ENCODE measurements around the gene SLC41A3.

SLC41A3 gene

GRCh38 chr3:126103121-126104027 lies 19.4 kb upstream of the SLC41A3 start:
- TF ChIP-seq, protein P1, sequence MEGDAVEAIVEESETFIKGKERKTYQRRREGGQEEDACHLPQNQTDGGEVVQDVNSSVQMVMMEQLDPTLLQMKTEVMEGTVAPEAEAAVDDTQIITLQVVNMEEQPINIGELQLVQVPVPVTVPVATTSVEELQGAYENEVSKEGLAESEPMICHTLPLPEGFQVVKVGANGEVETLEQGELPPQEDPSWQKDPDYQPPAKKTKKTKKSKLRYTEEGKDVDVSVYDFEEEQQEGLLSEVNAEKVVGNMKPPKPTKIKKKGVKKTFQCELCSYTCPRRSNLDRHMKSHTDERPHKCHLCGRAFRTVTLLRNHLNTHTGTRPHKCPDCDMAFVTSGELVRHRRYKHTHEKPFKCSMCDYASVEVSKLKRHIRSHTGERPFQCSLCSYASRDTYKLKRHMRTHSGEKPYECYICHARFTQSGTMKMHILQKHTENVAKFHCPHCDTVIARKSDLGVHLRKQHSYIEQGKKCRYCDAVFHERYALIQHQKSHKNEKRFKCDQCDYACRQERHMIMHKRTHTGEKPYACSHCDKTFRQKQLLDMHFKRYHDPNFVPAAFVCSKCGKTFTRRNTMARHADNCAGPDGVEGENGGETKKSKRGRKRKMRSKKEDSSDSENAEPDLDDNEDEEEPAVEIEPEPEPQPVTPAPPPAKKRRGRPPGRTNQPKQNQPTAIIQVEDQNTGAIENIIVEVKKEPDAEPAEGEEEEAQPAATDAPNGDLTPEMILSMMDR (IDR thresholded peaks at IDR 0.05): no peak

DNA sequence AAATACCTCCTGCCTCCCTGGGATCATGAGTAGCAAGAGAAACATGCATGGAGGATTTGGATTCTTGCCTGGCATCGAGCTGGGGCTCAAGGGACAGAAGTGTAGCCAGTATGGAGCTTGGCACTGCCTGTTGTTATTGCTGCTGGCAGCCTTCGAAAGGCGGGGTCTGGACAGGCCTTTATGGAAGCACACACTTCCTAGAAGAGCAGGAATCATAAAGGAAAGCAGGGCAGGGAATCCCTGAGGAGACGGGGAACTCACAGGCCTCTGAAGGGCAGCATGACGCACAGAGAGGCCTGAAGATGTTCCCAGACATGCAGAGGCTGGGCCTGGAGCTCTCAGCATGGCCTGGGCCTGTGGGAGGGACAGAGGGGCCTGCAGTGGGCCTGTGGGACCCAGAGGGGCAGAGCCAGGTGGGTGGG lies 18.6 kb upstream of the SLC41A3 start:
- TF ChIP-seq, protein P1 (IDR thresholded peaks at IDR 0.05): no peak

- TF ChIP-seq, protein P1 (IDR thresholded peaks at IDR 0.05): no peak
These were observed 18.1 kb upstream of the SLC41A3 start for GRCh38 chr3:126102011-126102410.

GRCh38 chr3:126101521-126101982 lies 17.6 kb upstream of the SLC41A3 start:
- TF ChIP-seq, protein P1 (IDR thresholded peaks at IDR 0.05): no peak

- TF ChIP-seq, protein P1 (IDR thresholded peaks at IDR 0.05): no peak
These were observed 16.8 kb upstream of the SLC41A3 start for GRCh38 chr3:126100634-126101301.

- TF ChIP-seq, protein P1 (IDR thresholded peaks at IDR 0.05): no peak
These were observed 16.3 kb upstream of the SLC41A3 start for GRCh38 chr3:126100269-126100633.

- TF ChIP-seq, protein P1 (IDR thresholded peaks at IDR 0.05): no peak
These were observed 14.5 kb upstream of the SLC41A3 start for GRCh38 chr3:126098391-126098858.

Measured in LNCAP (cell line).